ENCODE results near the gene VWA3A. TPM values are rescaled to one million over a fixed set of nuclear protein-coding genes. Genes with fewer than 3 reads are reported as not detected.

VWA3A gene
- total RNA-seq, 1 experiment from 2014 or later, result not detected

GRCh38 chr16:22141767-22142166 is 49.4 kb downstream of the VWA3A start:
- Histone ChIP-seq H3K4me3 (replicated peaks in 1 of 2; ENCODE audit: low read depth in 1 of 2, low read length in 2 of 2) (no peak overlapping the region), H3K36me3 (ENCODE audit: control insufficient read depth in 1 of 2, insufficient read depth in 2 of 2, low read length in 2 of 2) (no peaks in the 10 kb centered on the region), H4K20me1 (ENCODE audit: insufficient read depth) (no peaks in the 10 kb centered on the region), H3K4me2 (ENCODE audit: low read length) (no peak overlapping the region), H3K27me3 (ENCODE audit: insufficient read depth, low read length) (peaks cover 23% of the 10 kb centered on the region; the same call in 1 of the 2 replicates), H3K9ac (ENCODE audit: low read length) (no peak overlapping the region), H3K27ac (ENCODE audit: low read depth, low read length) (no peak overlapping the region), H3K9me2 (ENCODE audit: insufficient read depth) (no peaks in the 10 kb centered on the region), H3K79me2 (ENCODE audit: insufficient read depth, low read length) (no peaks in the 10 kb centered on the region), H2AFZ (ENCODE audit: low read depth, low read length, poor library complexity, severe bottlenecking) (no peak overlapping the region), H3K4me1 (ENCODE audit: control insufficient read depth in 1 of 2, insufficient read depth in 2 of 2, low read length in 2 of 2) (no peaks in the 10 kb centered on the region), H3K9me3 (ENCODE audit: control insufficient read depth in 1 of 2, insufficient read depth in 1 of 2, low read depth in 1 of 2, low read length in 2 of 2) (no peaks in the 10 kb centered on the region)
- peak; percentile 21 for DNase-seq (ENCODE audit: low read depth, low spot score)
- BruUV-seq (replicated peaks), result no TSS peak
- POLR2A ChIA-PET, result no interaction called here
- CTCF ChIA-PET, result interaction anchor here (0.6 to 2.0 kb wide), 11 partner anchors 9 to 191 kb away, joined by 3 to 10 read pairs (median 5); no protein-coding TSS in a partner anchor
- TF ChIP-seq REST (IDR thresholded peaks at IDR 0.05; ENCODE audit: low read depth) (no peak), CTCF (IDR thresholded peaks at IDR 0.05 in 2 of 3, conservative IDR thresholded peaks at IDR 0.05 in 1 of 3; ENCODE audit: borderline replicate concordance in 1 of 3, insufficient read depth in 1 of 3, low read depth in 2 of 3, low read length in 2 of 3) (peak in 2 of 3 experiments; percentile 73 to 81; a peak in 4 of 6 replicates), JUND (IDR thresholded peaks at IDR 0.05) (no peak), ZFX (IDR thresholded peaks at IDR 0.05) (no peak), ZNF274 (IDR thresholded peaks at IDR 0.05; ENCODE audit: low read depth, low read length) (no peak), YY1 (IDR thresholded peaks at IDR 0.05; ENCODE audit: extremely low read depth, insufficient replicate concordance, low read depth, low read length) (no peak)
- intact Hi-C loops (cut with micrococcal nuclease), result no loop called here
- peak; percentile 94 for ATAC-seq
- RAD21 ChIA-PET (ENCODE audit: low non-redundant PET in 1 of 2, low total read pairs in 2 of 2, uncharacterized antibody in 2 of 2, unreplicated experiment in 2 of 2), result no interaction called here

All from HCT116 (cell line).